Measurements from ENCODE around the gene TPST2.
"Not testable (repeated sequence)": the region's sequence is repeated elsewhere in the genome, so short reads cannot be mapped to it uniquely, and the experiment has no call there.

TPST2 gene

DNA sequence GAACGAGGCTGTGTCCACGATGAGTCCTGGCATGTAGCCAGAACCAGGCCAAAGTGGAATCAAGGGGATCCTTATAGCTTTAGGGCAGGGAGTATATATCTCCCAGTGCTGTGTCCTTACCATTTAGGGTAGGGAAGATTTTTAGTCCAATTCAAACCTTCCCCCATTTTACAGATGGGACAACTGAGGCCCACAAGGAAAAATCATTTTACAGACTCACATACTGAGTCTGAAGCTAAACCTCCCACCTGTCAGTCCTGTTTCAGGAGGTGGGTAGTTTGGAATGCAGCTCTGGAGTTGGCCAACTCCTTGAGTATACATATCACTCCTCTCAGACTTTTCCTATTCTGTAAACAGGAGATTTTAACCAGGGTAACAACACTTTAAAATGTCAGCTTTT, 44.5 kb downstream of the TPST2 start:
- no peak for DNase-seq (ENCODE audit: low read depth, low spot score)
- H3K4me3 ChIP-seq (ENCODE audit: low read length): no peak overlapping the region

GRCh38 chr22:26544489-26544888, 45.4 kb downstream of the TPST2 start:
- H3K4me3 ChIP-seq (ENCODE audit: low read length): no peak overlapping the region
- no peak for DNase-seq (ENCODE audit: low read depth, low spot score)

DNA sequence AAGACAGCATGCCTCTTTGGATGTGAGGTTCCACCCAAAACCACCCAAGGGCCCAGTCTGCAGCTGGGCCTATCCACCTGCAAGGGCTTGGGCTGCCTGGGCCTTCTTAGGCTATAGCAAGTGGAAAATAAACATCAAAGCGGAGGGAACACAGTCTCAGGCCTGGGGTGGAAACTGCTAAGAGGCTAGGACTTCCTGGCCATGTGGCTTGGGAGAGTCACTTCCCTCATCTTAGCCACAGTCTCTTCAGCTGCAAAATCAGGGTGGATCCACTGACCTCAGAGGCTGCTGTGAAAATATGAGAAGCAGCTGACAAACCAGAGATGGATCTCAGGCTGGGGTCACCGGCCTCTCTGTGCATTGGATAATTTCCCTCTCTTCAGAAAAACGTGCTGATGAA, 47.1 kb downstream of the TPST2 start:
- no peak overlapping the region for H3K4me3 ChIP-seq (ENCODE audit: low read length)
- DNase-seq (ENCODE audit: low read depth, low spot score): peak; percentile 32

GRCh38 chr22:26541167-26541819, 48.6 kb downstream of the TPST2 start:
- H3K4me3 ChIP-seq (ENCODE audit: low read length): no peak overlapping the region
- no peak for DNase-seq (ENCODE audit: low read depth, low spot score)

DNA sequence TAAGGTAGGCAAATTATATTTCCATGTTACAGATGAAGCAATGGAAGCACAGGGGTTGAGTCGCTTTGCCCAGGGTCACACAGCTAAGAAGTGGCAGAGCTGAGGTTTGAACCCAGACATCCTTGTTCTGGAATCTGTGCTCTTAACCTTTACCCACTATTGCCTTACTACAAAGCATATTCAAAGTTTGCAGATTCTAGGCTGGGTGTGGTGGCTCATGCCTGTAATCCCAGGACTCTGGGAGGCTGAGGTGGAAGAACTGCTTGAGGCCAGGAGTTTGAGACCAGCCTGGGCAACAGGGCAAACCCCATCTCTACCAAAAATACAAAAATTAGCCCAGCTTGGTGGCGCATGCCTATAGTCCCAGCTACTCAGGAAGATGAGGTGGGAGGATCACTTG, 49.8 kb downstream of the TPST2 start:
- no peak overlapping the region for H3K4me3 ChIP-seq (ENCODE audit: low read length)
- DNase-seq (ENCODE audit: low read depth, low spot score): no peak

DNA sequence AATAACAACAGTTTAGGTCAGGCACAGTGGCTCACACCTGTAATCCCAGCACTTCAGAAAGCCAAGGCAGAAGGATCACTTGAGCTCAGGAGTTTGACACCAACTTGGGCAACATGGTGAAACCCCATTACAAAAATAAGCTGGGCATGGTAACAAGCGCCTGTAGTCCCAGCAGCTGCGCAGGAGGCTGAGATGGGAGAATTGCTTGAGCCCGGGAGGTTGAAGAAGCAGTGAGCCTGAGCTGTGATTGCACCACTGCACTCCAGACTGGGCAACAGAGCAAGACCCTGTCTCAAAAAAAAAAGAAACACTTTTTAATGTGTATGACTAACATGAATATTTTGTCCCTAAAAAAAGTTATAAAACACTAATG, 53.2 kb downstream of the TPST2 start:
- no peak for DNase-seq (ENCODE audit: low read depth, low spot score)
- no peak overlapping the region for H3K4me3 ChIP-seq (ENCODE audit: low read length)

DNA sequence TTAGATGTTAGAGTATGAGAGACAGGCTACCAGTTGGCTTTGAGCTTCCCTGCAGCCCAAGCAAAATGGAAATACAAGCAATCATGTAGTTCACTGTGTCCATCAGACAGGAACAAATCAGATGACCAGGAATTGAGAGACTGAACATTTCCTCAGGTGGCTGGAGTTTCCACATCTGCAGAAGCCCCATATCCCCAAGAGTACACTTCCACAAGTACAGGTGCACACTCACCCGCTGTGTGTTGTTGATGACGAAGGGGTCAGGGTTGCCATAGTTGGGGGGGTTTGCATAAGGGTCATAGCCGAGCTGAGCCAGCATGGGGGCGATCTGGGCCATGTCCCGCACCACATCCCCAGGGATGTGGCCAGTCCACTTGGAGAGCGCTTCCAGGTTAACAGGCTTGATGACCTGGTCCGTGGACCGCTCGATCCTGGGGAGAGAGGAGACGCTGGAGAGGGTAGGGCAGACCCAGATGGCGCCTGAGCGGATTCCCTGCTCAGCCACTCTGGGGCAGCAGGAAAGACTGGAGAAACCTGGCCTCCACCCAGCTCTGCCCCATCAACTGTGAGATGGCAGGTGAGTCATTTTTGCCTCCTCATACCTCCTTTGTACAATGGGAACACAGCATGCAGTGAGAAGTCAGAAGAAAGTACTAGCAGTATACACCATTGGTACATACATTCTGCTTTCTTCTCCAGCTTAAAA, 53.7 kb downstream of the TPST2 start:
- DNase-seq (ENCODE audit: low read depth, low spot score): no peak
- H3K4me3 ChIP-seq (ENCODE audit: low read length): no peak overlapping the region

GRCh38 chr22:26535603-26535908, 54.4 kb downstream of the TPST2 start:
- H3K4me3 ChIP-seq (ENCODE audit: low read length): no peak overlapping the region
- no peak for DNase-seq (ENCODE audit: low read depth, low spot score)

GRCh38 chr22:26534874-26535602, 54.9 kb downstream of the TPST2 start:
- no peak overlapping the region for H3K4me3 ChIP-seq (ENCODE audit: low read length)
- DNase-seq (ENCODE audit: low read depth, low spot score): no peak

- H3K4me3 ChIP-seq (ENCODE audit: low read length): no peak overlapping the region
- DNase-seq (ENCODE audit: low read depth, low spot score): no peak
Measured at GRCh38 chr22:26534171-26534855, 55.6 kb downstream of the TPST2 start.

DNA sequence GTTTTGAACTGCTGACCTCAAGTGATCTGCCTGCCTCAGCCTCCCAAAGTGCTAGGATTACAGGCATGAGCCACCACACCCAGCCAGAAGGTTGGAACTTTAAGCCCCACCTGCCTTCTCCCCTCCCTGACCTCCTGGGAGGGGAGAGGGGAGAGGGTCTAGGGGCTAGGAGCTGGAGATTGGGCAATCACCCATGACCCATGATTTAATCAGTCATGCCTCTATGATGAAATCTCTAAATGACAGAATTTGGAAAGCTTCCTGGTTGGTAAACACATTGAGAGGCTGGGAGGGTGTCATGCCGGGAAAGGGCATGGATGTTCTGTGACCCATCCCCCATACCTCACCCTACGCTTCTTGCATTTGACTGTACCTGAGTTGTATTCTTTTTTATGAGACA, 60.6 kb downstream of the TPST2 start:
- DNase-seq (ENCODE audit: low read depth, low spot score): no peak
- no peak overlapping the region for H3K4me3 ChIP-seq (ENCODE audit: low read length)

GRCh38 chr22:26528518-26528917, 61.4 kb downstream of the TPST2 start:
- H3K4me3 ChIP-seq (ENCODE audit: low read length); DNase-seq (ENCODE audit: low read depth, low spot score): not testable (repeated sequence)

DNA sequence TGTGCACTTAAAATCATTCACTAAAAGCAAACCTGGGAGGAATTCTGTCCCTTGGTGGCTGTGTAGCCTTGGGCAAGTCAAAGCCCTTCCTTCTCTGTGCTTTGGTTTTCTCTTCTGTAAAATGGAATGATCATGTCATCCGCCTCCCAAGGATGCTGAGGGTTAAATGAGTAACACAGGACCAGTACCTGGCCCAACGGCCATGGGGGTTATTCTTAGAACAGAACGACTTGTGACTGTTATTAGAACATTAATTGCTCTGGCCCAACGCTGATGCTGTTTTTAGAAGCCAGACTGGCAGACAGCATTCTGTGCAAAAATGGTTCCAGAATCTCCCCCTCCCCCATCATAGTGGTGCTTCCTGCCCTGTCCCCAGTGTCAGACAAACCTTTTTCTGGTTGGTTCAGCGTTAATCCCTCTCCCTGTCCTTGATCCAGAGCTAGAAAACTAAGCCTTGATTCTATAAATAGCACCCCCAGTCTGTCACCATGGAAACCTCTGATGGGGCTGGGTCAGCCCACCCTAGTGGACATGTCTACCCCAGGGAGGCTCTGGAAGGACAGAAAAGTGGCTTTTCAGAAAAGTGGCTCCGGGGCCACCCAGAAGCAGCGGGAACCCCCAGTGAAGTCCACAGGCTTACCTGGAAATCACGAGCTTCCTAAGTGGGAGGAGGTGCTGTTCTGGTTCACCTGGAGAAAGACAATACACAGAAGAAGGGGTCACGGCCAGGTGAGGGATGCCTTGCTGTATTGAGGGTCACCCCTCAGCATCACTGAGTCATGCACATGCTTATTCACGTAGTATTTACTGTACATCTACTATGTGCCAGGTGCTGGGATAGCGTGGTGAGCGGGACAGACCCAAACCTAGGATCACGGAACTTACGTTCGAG, 62.1 kb downstream of the TPST2 start:
- H3K4me3 ChIP-seq (ENCODE audit: low read length): no peak overlapping the region
- DNase-seq (ENCODE audit: low read depth, low spot score): no peak

GRCh38 chr22:26527167-26527566, 62.8 kb downstream of the TPST2 start:
- DNase-seq (ENCODE audit: low read depth, low spot score): no peak
- no peak overlapping the region for H3K4me3 ChIP-seq (ENCODE audit: low read length)

DNA sequence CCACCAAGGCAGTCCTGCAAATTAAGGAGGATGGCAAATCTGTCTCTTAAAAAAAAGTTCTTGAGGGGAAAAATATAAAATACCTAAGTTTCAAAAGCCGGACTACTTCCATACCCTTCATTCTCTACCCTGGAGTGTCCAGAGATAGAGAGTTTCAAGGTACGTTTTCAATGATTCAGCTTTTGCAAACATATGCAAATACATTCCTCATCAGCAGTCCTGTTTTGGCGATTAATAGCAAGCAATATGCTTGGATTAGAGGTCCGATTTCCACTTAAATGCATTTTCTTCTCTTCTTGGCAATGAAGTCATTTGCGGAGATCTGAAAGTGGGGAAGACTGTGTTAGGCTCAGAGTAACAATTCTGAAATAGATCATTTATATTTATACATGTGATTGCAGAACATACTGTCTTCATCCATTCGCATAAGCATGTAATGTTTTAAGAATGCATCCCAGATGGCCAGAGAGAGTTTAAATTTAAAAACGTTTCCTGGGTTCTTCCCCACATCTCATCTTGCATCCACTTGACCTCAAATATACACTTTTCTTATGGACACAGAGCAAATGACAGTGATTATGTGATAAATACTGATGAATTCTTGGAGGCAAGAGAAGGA, 63.9 kb downstream of the TPST2 start:
- H3K4me3 ChIP-seq (ENCODE audit: low read length): no peak overlapping the region
- no peak for DNase-seq (ENCODE audit: low read depth, low spot score)

DNA sequence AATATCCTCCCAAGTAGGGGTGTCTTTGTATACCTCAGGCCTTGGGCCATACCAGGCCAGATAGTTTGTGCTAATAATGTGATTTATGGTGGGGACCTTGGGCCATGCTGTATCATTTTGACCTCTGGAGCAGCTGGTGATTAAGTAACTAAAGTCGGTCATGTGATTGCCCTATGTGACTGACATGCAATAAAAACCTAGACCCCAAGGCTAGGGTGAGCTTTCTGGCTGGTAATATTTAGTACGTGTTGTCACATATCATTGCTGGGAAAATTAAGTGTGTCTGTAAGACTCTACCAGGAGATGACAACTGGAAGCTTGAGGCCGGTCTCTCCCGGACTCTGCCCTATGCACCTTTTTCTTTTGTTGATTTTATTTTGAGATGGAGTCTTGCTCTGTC, 65.1 kb downstream of the TPST2 start:
- DNase-seq (ENCODE audit: low read depth, low spot score): no peak
- no peak overlapping the region for H3K4me3 ChIP-seq (ENCODE audit: low read length)

- no peak for DNase-seq (ENCODE audit: low read depth, low spot score)
- H3K4me3 ChIP-seq (ENCODE audit: low read length): no peak overlapping the region
Measured at GRCh38 chr22:26522592-26522991, 67.3 kb downstream of the TPST2 start.

DNA sequence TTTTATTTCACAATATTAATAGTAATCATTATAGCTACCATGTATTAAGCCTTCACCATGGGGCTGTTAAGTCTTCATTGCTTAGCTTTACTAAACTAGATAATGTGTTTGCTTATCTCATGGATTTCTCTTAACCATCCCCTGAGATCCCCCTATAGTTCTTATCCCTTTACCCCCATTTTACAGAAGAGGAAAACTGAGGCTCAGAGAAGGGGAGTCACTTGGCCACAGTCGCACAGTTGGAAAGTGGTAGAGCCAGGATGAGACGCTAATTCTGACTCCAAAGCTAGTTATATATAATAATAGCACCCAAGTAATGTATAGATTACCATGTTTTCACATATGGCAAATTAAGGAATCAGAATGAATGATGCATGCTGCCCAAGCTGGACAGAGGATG, 67.9 kb downstream of the TPST2 start:
- no peak overlapping the region for H3K4me3 ChIP-seq (ENCODE audit: low read length)

DNA sequence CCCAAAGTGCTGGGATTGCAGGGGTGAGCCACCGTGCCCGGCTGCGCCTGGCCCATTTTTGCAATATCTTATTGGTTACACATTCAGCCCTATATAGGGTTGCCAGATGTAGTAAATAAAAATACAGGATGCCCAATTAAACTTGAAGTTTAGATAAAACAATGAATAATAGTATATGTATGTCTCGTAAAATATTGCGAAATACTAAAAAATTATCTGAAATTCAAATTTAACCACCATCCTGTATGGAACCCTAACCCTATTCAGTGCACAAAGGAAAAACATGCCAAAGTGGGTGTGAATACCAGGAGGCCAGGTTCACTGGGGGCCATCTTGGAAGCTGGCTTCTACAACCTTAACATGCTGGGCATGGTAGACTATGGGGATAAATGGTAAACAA, 72.5 kb downstream of the TPST2 start:
- no peak overlapping the region for H3K4me3 ChIP-seq (ENCODE audit: low read length)
- no peak for DNase-seq (ENCODE audit: low read depth, low spot score)

More for the DNA sequence above, 67.9 kb downstream of the TPST2 start:
- no peak for DNase-seq (ENCODE audit: low read depth, low spot score)

Measured in Jurkat, Clone E6-1 (cell line).